DOHH2 (cell line): ENCODE measurements around the gene SCYL1.

Source experiments
- H3F3A ChIP-seq: fragments of 200-600 bp; sonication (generic), shearing (Covaris generic); 2 replicates; pipeline ENCODE4 v1.6.0; 2016; ENCODE audit warnings: antibody characterized with exemption, mild to moderate bottlenecking; ENCODE audit not compliant: control insufficient read depth, insufficient read depth
- H3K27ac ChIP-seq: fragments of 200-600 bp; sonication (generic); 2 replicates; pipeline ENCODE4 v1.5.1; 2014; ENCODE audit warnings: low read depth, mild to moderate bottlenecking, low read length, moderate library complexity
- H3K27me3 ChIP-seq: fragments of 200-600 bp; sonication (generic); 2 replicates; pipeline ENCODE4 v1.6.1; 2014; ENCODE audit warnings: mild to moderate bottlenecking, low read length, mixed read lengths; ENCODE audit not compliant: control insufficient read depth
- H3K36me3 ChIP-seq: fragments of 200-600 bp; sonication (generic); 2 replicates; pipeline ENCODE4 v1.6.1; 2014; ENCODE audit warnings: mild to moderate bottlenecking, low read length, moderate library complexity, mixed read lengths; ENCODE audit not compliant: control insufficient read depth
- H3K4me1 ChIP-seq: fragments of 200-600 bp; sonication (generic); 2 replicates; pipeline ENCODE4 v1.6.1; 2014; ENCODE audit warnings: mild to moderate bottlenecking, low read length, mixed read lengths; ENCODE audit not compliant: control insufficient read depth
- H3K4me2 ChIP-seq: fragments of 200-600 bp; sonication (generic); 2 replicates; pipeline ENCODE4 v1.6.0; 2014; ENCODE audit warnings: mild to moderate bottlenecking, low read length, moderate library complexity
- H3K4me3 ChIP-seq: fragments of 200-600 bp; sonication (generic); 2 replicates; pipeline ENCODE4 v1.5.1; 2014; ENCODE audit warnings: mild to moderate bottlenecking, low read length, mixed read lengths
- H3K79me2 ChIP-seq: fragments of 200-600 bp; sonication (generic); 2 replicates; pipeline ENCODE4 v1.6.1; 2014; ENCODE audit warnings: mild to moderate bottlenecking, low read length, mixed read lengths; ENCODE audit not compliant: control insufficient read depth
- H3K9me2 ChIP-seq: fragments of 200-600 bp; sonication (generic); replicated peaks from 2 replicates; pipeline ENCODE4 v1.6.1; 2014; ENCODE audit warnings: mild to moderate bottlenecking, low read length, mixed read lengths; ENCODE audit not compliant: control insufficient read depth
- H3K9me3 ChIP-seq: fragments of 200-600 bp; sonication (generic); 2 replicates; pipeline ENCODE4 v1.6.1; 2014; ENCODE audit warnings: antibody characterized with exemption, low read length, mixed read lengths; ENCODE audit not compliant: control insufficient read depth, insufficient read depth
- H4K20me1 ChIP-seq: fragments of 200-600 bp; sonication (generic); 2 replicates; pipeline ENCODE4 v1.6.0; 2014; ENCODE audit warnings: low read depth, mild to moderate bottlenecking, antibody characterized with exemption, low read length, moderate library complexity; ENCODE audit not compliant: control insufficient read depth, insufficient read depth
- EZH2phosphoT487 ChIP-seq: fragments of 200-600 bp; sonication (generic); IDR thresholded peaks from 2 replicates; pipeline ENCODE4 v1.6.1; 2017; ENCODE audit warnings: borderline replicate concordance, mild to moderate bottlenecking, antibody characterized with exemption, low read length, moderate library complexity, mixed read lengths
- TF ChIP-seq, protein P1 (sequence below): fragments of 200-600 bp; sonication (generic); IDR thresholded peaks from one replicate; pipeline ENCODE4 v1.5.1; 2014; ENCODE audit warnings: antibody characterized with exemption, mild to moderate bottlenecking, low read depth, low read length; ENCODE audit not compliant: poor library complexity, severe bottlenecking

Gene SCYL1

DNA sequence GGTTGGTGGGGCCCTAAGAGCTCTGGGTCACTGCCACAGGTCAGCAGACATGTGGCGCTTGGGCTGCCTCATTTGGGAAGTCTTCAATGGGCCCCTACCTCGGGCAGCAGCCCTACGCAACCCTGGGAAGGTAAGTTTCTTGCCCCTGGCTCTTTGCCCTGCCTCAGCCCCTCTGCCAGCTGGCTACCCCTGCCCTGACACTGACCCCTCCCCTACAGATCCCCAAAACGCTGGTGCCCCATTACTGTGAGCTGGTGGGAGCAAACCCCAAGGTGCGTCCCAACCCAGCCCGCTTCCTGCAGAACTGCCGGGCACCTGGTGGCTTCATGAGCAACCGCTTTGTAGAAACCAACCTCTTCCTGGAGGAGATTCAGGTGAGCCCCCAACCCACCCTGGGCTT is 1.9 kb downstream of the SCYL1 start:
- H3K9me2 ChIP-seq, result no peaks in the 10 kb centered on the region
- no peaks in the 10 kb centered on the region for H3K27me3 ChIP-seq
- H3K79me2 ChIP-seq, result peaks cover 21% of the 10 kb centered on the region
- TF ChIP-seq EZH2phosphoT487, result no peak
- TF ChIP-seq, protein P1, sequence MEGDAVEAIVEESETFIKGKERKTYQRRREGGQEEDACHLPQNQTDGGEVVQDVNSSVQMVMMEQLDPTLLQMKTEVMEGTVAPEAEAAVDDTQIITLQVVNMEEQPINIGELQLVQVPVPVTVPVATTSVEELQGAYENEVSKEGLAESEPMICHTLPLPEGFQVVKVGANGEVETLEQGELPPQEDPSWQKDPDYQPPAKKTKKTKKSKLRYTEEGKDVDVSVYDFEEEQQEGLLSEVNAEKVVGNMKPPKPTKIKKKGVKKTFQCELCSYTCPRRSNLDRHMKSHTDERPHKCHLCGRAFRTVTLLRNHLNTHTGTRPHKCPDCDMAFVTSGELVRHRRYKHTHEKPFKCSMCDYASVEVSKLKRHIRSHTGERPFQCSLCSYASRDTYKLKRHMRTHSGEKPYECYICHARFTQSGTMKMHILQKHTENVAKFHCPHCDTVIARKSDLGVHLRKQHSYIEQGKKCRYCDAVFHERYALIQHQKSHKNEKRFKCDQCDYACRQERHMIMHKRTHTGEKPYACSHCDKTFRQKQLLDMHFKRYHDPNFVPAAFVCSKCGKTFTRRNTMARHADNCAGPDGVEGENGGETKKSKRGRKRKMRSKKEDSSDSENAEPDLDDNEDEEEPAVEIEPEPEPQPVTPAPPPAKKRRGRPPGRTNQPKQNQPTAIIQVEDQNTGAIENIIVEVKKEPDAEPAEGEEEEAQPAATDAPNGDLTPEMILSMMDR, result no peak
- peaks cover 46% of the 10 kb centered on the region for H3K36me3 ChIP-seq
- no peak overlapping the region for H3K4me3 ChIP-seq
- peaks cover 31% of the 10 kb centered on the region for H3K4me1 ChIP-seq
- H3K9me3 ChIP-seq, result no peaks in the 10 kb centered on the region
- no peak overlapping the region for H3K27ac ChIP-seq
- peaks cover 9% of the 10 kb centered on the region; the same call in 1 of the 2 replicates for H4K20me1 ChIP-seq
- H3F3A ChIP-seq, result 0 out of 2 replicates have a peak, but pooled peaks cover 3% of the 10 kb centered on the region
- H3K4me2 ChIP-seq, result no peak overlapping the region; the same call in 1 of the 2 replicates

DNA sequence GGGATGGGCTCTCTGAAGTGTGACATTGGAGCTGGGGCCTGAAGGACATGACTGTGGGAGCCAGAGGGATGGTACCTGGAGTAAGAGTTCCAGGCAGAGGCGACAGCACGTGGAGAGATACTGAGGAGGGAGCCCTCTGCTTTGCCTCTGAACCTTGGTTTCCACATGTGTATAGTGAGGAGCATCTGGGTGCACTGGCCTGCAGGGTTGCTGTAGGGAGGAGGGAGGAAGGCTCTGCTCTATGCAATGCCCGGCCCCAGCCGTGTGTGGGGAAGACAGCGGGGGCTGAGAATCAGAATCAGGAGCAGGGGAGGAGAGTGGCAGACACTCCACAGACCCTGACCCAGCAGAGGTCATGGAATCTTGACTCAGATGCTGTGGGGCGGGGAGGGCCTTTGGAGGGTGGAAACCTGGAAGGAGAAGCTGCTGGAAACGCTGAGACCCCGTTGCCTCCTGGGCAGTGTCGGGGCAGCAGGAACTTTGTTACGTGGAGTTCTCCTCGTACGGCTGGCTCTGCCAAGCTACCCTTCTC is 4.0 kb downstream of the SCYL1 start:
- Histone ChIP-seq H3K4me2 (no peak overlapping the region), H3K9me3 (no peaks in the 10 kb centered on the region), H3K36me3 (peaks cover 56% of the 10 kb centered on the region), H3K4me1 (peaks cover 17% of the 10 kb centered on the region), H3K27me3 (no peaks in the 10 kb centered on the region), H4K20me1 (peaks cover 9% of the 10 kb centered on the region; the same call in 1 of the 2 replicates), H3K9me2 (no peaks in the 10 kb centered on the region), H3F3A (no peaks in the 10 kb centered on the region), H3K4me3 (no peak overlapping the region), H3K27ac (no peak overlapping the region), H3K79me2 (peaks cover 21% of the 10 kb centered on the region)
- no peak for TF ChIP-seq EZH2phosphoT487
- TF ChIP-seq, protein P1, result no peak

DNA sequence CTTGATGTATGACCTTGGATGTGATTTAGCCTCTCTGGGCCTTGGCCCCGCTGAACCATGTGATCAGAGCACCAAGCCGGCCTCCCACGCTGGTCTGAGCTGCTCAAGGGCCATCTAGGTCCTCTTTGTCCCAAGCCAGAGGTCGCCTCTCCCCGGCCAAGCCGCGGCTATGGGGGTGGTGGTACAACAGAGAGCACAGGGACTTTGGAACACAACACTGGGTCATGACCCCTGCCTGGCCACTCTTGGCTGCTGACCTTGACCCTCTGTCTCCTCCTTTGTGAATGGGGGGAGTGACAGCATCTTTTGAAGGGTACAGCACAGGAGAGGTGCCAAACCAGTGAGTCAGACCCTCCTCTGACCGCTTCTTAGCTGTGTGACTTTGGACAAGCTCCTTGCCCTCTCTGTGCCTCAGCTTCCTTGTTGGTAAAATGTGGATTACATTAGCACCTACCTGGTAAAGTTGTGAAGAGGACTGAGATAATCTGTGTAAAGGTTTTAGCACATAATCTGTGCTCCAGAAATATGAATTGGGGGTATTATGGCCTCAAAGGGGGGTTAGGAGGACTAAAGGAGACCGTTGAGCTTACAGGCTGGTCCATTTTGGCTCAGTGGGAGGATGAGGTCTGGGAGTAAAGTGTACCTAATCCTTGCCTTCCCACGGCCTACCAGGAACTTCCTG is 4.7 kb downstream of the SCYL1 start:
- Histone ChIP-seq H3K4me2 (no peak overlapping the region), H3F3A (no peaks in the 10 kb centered on the region; the same call in 1 of the 2 replicates), H3K9me2 (no peaks in the 10 kb centered on the region), H3K79me2 (peaks cover 21% of the 10 kb centered on the region), H4K20me1 (peaks cover 9% of the 10 kb centered on the region; the same call in 1 of the 2 replicates), H3K27me3 (no peaks in the 10 kb centered on the region), H3K4me1 (peaks cover 10% of the 10 kb centered on the region), H3K4me3 (no peak overlapping the region), H3K9me3 (no peaks in the 10 kb centered on the region), H3K36me3 (peaks cover 56% of the 10 kb centered on the region), H3K27ac (no peak overlapping the region)
- no peak for TF ChIP-seq EZH2phosphoT487
- TF ChIP-seq, protein P1, result no peak
